ENCODE measurements around the gene WDR93. TPM values are rescaled to one million over a fixed set of nuclear protein-coding genes. Genes with fewer than 3 reads are reported as not detected.

Gene WDR93
- total and polyA plus RNA-seq, 2 donors (not counting 1 experiment from before 2014, with no cell fraction given), result 0.12 TPM; not detected in 1

- H3K4me3 Mint-ChIP-seq, result no peak overlapping the region
- H2AFZ ChIP-seq (ENCODE audit: insufficient read depth, low read depth, low read length, poor library complexity, severe bottlenecking), result no peak overlapping the region
Measured at GRCh38 chr15:89772932-89773583, 82.4 kb downstream of the WDR93 start.

More at GRCh38 chr15:89772932-89773583, 82.4 kb downstream of the WDR93 start:
- Histone ChIP-seq H3K9me3 (ENCODE audit: control extremely low read depth in 1 of 3, control insufficient read depth in 2 of 3, insufficient read depth in 1 of 3, low read length in 2 of 3) (no peaks in the 10 kb centered on the region), H3K9ac (ENCODE audit: low read length) (no peak overlapping the region), H3K4me2 (replicated peaks; ENCODE audit: low read depth, low read length, poor library complexity, severe bottlenecking) (no peak overlapping the region), H3K36me3 (replicated peaks in 1 of 2; ENCODE audit: control extremely low read depth in 1 of 2, control insufficient read depth in 1 of 2, extremely low read depth in 1 of 2, insufficient read depth in 2 of 2, low read length in 1 of 2) (no peaks in the 10 kb centered on the region), H3K27ac (ENCODE audit: low read length in 2 of 2) (no peak overlapping the region), H3K27me3 (replicated peaks in 1 of 4; ENCODE audit: control extremely low read depth in 1 of 4, control insufficient read depth in 3 of 4, insufficient read depth in 4 of 4, low read length in 3 of 4) (peaks cover 0 to 23% (median 9%) of the 10 kb centered on the region in 4 experiments), H3K79me2 (ENCODE audit: control insufficient read depth, insufficient read depth, low read length) (no peaks in the 10 kb centered on the region), H3K4me1 (ENCODE audit: control insufficient read depth in 2 of 2, insufficient read depth in 2 of 2, low read length in 2 of 2) (peaks cover 12 to 13% of the 10 kb centered on the region in 2 donors), H4K20me1 (ENCODE audit: control insufficient read depth, insufficient read depth, low read length, poor library complexity, severe bottlenecking) (no peaks in the 10 kb centered on the region), H3K4me3 (ENCODE audit: control extremely low read depth in 1 of 5, extremely low read depth in 1 of 5, insufficient read depth in 1 of 5, low read depth in 2 of 5, low read length in 4 of 5) (no peak overlapping the region)
- CTCF ChIA-PET, result interaction anchor here (0.8 to 2.4 kb wide), 4 partner anchors 8 to 102 kb away, joined by 3 to 24 read pairs (median 4); no protein-coding TSS in a partner anchor
- Mint-ChIP-seq H3K27me3 (no peaks in the 10 kb centered on the region), H3K27ac (no peak overlapping the region), H3K9me3 (ENCODE audit: insufficient read depth) (no peaks in the 10 kb centered on the region), H3K4me1 (peaks cover 3% of the 10 kb centered on the region)
- POLR2A ChIA-PET, result no interaction called here
- TF ChIP-seq CTCF (IDR thresholded peaks at IDR 0.05), result peak; percentile 21
- TF ChIP-seq EZH2 (IDR thresholded peaks at IDR 0.05; ENCODE audit: borderline replicate concordance, insufficient read depth, low read depth, low read length, poor library complexity, severe bottlenecking), result no peak
- intact Hi-C loops (cut with micrococcal nuclease), result no loop called here
- WGBS (ENCODE audit: insufficient coverage), result 89% methylated on average over 1 of the region's 3 CpGs
- DNase-seq, result no peak
- ATAC-seq (ENCODE audit: low read depth), result no peak
